NB4 (cell line): Measurements from ENCODE around the gene SH2B3.

Experiments used
- DNase-seq: peaks from one replicate; pipeline ENCODE4 v3.0.0; 2010; ENCODE audit warnings: low read depth
- H3K4me3 ChIP-seq: one replicate; pipeline ENCODE4 v1.5.1; 2011; ENCODE audit warnings: mild to moderate bottlenecking, low read depth, low read length, moderate library complexity
- CTCF ChIP-seq: IDR thresholded peaks from one replicate; pipeline ENCODE4 v1.5.1; 2012; ENCODE audit warnings: low read depth, low read length
- MAX ChIP-seq: IDR thresholded peaks from 2 replicates; pipeline ENCODE4 v1.6.1; 2011; ENCODE audit warnings: low read depth, low read length
- MYC ChIP-seq: IDR thresholded peaks from 2 replicates; pipeline ENCODE4 v1.6.1; 2011; ENCODE audit warnings: low read depth, low read length
- POLR2A ChIP-seq: IDR thresholded peaks from 2 replicates; pipeline ENCODE4 v1.6.1; 2011; ENCODE audit warnings: mild to moderate bottlenecking; ENCODE audit not compliant: insufficient read length; ENCODE audit errors: extremely low read depth

Gene SH2B3

DNA sequence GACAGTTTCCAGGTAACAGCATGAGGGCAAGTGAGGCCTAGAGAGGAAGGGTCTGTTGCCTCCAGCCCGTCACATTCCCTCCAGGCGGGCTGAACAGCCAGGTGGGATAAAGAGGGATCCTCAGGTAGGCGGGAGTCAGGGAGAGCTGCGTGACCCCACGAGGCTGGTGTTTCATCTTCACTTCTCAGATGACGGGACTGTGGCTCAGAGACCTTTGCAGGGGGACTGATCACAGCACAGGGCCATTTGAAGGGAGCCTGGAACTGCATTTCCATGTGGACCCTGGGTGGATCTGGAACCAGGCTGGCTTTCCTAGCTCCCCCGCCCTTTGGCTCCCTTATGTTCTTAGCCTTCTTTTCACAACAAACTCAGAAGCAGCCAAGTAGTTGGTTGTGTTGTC, 37.4 kb downstream of the SH2B3 start:
- no peak overlapping the region for H3K4me3 ChIP-seq
- no peak for DNase-seq
- TF ChIP-seq POLR2A (no peak), MAX (no peak), MYC (no peak), CTCF (no peak)

DNA sequence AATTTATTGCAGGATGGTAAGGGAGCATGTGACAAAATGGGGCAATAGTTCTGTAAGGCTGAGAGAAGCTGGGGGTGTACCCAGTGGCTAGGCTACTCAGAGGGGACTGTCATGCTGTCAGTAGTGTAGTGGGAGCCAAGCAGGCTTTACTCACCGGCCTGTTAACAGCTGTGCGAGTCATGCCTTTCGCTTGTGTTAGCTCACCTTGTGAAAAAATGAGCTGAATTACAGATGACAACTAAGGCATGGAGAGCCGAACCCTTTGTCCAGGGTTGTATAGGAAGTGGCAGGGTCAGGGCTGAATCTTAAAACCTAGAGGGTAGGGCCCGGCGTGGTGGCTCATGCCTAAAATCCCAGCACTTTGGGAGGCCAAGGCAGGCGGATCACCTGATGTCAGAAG, 37.9 kb downstream of the SH2B3 start:
- DNase-seq: peak; percentile 78
- no peak overlapping the region for H3K4me3 ChIP-seq
- TF ChIP-seq MAX (peak; percentile 66), CTCF (no peak), MYC (peak; percentile 26; the same call in 1 of the 2 replicates), POLR2A (no peak)

- no peak overlapping the region for H3K4me3 ChIP-seq
- TF ChIP-seq MAX (no peak), CTCF (no peak), MYC (no peak), POLR2A (no peak)
- DNase-seq: peak; percentile 62
These were observed 38.7 kb downstream of the SH2B3 start for GRCh38 chr12:111444314-111444924.

DNA sequence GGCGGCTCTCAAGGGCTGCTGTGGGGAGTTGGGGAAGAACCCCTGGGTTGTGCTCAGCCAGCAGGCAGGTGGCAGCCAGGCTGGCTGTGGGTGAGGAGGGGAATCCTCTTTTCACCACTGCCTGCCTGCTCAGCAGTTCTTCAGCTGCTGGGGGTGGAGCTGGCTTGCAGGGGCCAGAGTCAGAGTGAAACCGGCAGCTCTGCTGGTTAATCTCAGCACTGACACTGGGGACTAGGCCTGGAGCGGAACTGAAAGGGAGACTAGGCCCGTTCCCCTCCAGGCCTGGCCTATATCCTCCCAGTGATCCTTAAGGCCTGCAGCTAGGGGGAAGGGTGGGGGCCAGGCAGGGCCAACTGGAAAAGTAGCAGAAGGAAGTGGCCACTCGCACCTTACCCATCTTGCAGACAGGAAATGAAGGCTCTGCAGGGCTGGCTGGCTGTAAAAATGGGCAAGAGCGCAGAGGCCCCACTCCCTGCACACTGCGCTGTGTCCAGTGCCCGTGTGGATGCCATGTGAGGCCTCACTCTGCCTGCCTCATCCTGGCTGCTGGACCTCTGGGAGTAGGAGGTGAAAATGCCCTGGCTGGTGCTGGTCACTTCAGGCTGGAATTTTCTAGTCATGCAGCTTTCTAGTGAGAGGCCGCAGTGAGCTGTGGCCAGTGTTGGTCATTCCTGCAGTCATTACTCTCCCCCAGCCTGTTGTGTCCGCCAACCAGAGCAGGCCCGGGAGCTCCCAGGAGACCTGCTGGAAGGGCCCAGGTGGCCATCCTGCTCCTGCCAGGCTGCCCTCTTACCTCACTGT, 39.4 kb downstream of the SH2B3 start:
- H3K4me3 ChIP-seq: no peak overlapping the region
- TF ChIP-seq MAX (no peak), POLR2A (no peak), MYC (no peak), CTCF (no peak)
- DNase-seq: peak; percentile 83

- no peak overlapping the region for H3K4me3 ChIP-seq
- peak; percentile 8 for DNase-seq
- no peak for TF ChIP-seq POLR2A
- TF ChIP-seq CTCF: no peak
- no peak for TF ChIP-seq MYC
- no peak for TF ChIP-seq MAX
These were observed 40.2 kb downstream of the SH2B3 start for GRCh38 chr12:111445726-111446581.
